Endothelial cell of umbilical vein (primary cell): Measurements from ENCODE around the gene DMRTC2.

Source experiments
- CTCF ChIP-seq, 2 donors: IDR thresholded peaks; 1 replicate in 1 of 2; 2 replicates in 1 of 2; pipeline ENCODE4 v1.5.1; 2011; ENCODE audit warnings: low read length in 2 of 2, mild to moderate bottlenecking in 2 of 2, moderate library complexity in 2 of 2, control low read depth in 1 of 2, inconsistent platforms in 1 of 2, low read depth in 1 of 2; ENCODE audit not compliant: insufficient read depth in 1 of 2; ENCODE audit errors: extremely low read depth in 1 of 2
- POLR2AphosphoS5 ChIP-seq: IDR thresholded peaks from 2 replicates; pipeline ENCODE4 v1.6.1; 2012; ENCODE audit warnings: low read depth, mild to moderate bottlenecking, control low read depth, low read length, moderate library complexity; ENCODE audit not compliant: insufficient read depth

- peak; percentile 97 for TF ChIP-seq POLR2AphosphoS5
- peak; percentile 43 to 65 for TF ChIP-seq CTCF (IDR thresholded peaks at IDR 0.05; ENCODE audit: extremely low read depth in 1 of 2, insufficient read depth in 1 of 2, low read depth in 1 of 2, low read length in 2 of 2)
These were observed 15.0 kb downstream of the DMRTC2 start, which contains the start of gene RPS19 for GRCh38 chr19:41859618-41860418.
